Stimulated activated CD8-positive, alpha-beta memory T cell treated with anti-CD3 and anti-CD28 coated beads, Interleukin-15, amount 100 ng/mL, for 24 hours (primary cell): ENCODE data around the gene DDX24.

Experiments used
- DNase-seq: peaks from one replicate; pipeline ENCODE4 v3.0.0-alpha.2; 2020; ENCODE audit warnings: low read depth

The DDX24 gene

GRCh38 chr14:94048691-94049624 lies 32.0 kb downstream of the DDX24 start:
- DNase-seq = no peak

GRCh38 chr14:94047581-94047980 lies 33.4 kb downstream of the DDX24 start:
- no peak for DNase-seq

GRCh38 chr14:94046696-94047250 lies 34.2 kb downstream of the DDX24 start:
- DNase-seq = no peak

GRCh38 chr14:94045563-94046345 lies 35.2 kb downstream of the DDX24 start:
- DNase-seq = no peak

GRCh38 chr14:94045101-94045500 lies 35.9 kb downstream of the DDX24 start:
- no peak for DNase-seq

GRCh38 chr14:94044476-94045091 lies 36.4 kb downstream of the DDX24 start:
- DNase-seq = no peak

GRCh38 chr14:94043756-94044475 lies 37.1 kb downstream of the DDX24 start:
- DNase-seq = no peak

- no peak for DNase-seq
Observed at GRCh38 chr14:94043111-94043755, 37.8 kb downstream of the DDX24 start.

- no peak for DNase-seq
Observed at GRCh38 chr14:94042433-94043091, 38.4 kb downstream of the DDX24 start.

GRCh38 chr14:94041551-94042346 lies 39.3 kb downstream of the DDX24 start:
- no peak for DNase-seq

- no peak for DNase-seq
Observed at GRCh38 chr14:94040796-94041195, 40.2 kb downstream of the DDX24 start.

- no peak for DNase-seq
Observed at GRCh38 chr14:94040247-94040646, 40.8 kb downstream of the DDX24 start.

GRCh38 chr14:94038921-94039629 lies 41.9 kb downstream of the DDX24 start:
- no peak for DNase-seq

GRCh38 chr14:94038510-94038909 lies 42.5 kb downstream of the DDX24 start:
- no peak for DNase-seq

- DNase-seq = no peak
Observed at GRCh38 chr14:94037954-94038353, 43.0 kb downstream of the DDX24 start.

GRCh38 chr14:94036313-94037167 lies 44.5 kb downstream of the DDX24 start:
- DNase-seq = peak; percentile 47

GRCh38 chr14:94034886-94035285 lies 46.1 kb downstream of the DDX24 start:
- DNase-seq = no peak

- DNase-seq = no peak
Observed at GRCh38 chr14:94031883-94032279, 49.1 kb downstream of the DDX24 start.
